ENCODE measurements around the gene USP24. TPM values are rescaled to one million over a fixed set of nuclear protein-coding genes. Genes with fewer than 3 reads are reported as not detected.
A peak's percentile ranks its signal among the peaks of the same experiment; 100 is the strongest.

The USP24 gene
- polyA plus RNA-seq, 2 donors, result 7.4 to 7.6 TPM

DNA sequence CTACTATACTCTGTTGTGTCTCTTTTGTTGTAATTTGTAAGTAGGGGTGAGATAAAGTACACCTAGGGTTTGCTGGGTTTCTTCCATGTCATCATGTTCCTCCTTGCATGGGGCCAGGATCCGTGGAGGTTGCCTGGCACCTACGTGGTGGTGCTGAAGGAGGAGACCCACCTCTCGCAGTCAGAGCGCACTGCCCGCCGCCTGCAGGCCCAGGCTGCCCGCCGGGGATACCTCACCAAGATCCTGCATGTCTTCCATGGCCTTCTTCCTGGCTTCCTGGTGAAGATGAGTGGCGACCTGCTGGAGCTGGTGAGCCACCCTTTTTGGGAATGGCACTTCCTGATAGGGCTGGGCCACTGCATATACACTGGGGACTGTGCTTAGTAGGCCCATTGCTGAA lies 171.4 kb downstream of the USP24 start:
- Histone ChIP-seq H3K4me3 (ENCODE audit: low read depth in 1 of 2, low read length in 2 of 2) (no peak overlapping the region), H3K27me3 (ENCODE audit: control insufficient read depth in 1 of 2, insufficient read depth in 2 of 2, low read length in 2 of 2) (no peaks in the 10 kb centered on the region), H3K4me1 (ENCODE audit: control insufficient read depth in 2 of 2, insufficient read depth in 2 of 2, low read length in 1 of 2) (peaks cover 2 to 10% of the 10 kb centered on the region in 2 donors), H3K36me3 (ENCODE audit: control insufficient read depth in 2 of 2, insufficient read depth in 2 of 2, low read length in 1 of 2) (peaks cover 0 to 9% of the 10 kb centered on the region in 2 donors), H3K9me3 (ENCODE audit: control insufficient read depth in 2 of 2, insufficient read depth in 1 of 2, low read depth in 1 of 2, low read length in 1 of 2) (no peaks in the 10 kb centered on the region), H3K27ac (ENCODE audit: low read depth in 2 of 2, low read length in 1 of 2) (no peak overlapping the region)
- 95 to 97% methylated on average over 9 of the region's 9 CpGs for WGBS, 2 donors

GRCh38 chr1:55043011-55043410 lies 172.2 kb downstream of the USP24 start:
- Histone ChIP-seq H3K4me3 (ENCODE audit: low read depth in 1 of 2, low read length in 2 of 2) (no peak overlapping the region), H3K27me3 (ENCODE audit: control insufficient read depth in 1 of 2, insufficient read depth in 2 of 2, low read length in 2 of 2) (no peaks in the 10 kb centered on the region), H3K9me3 (ENCODE audit: control insufficient read depth in 2 of 2, insufficient read depth in 1 of 2, low read depth in 1 of 2, low read length in 1 of 2) (no peaks in the 10 kb centered on the region), H3K27ac (ENCODE audit: low read depth in 2 of 2, low read length in 1 of 2) (no peak overlapping the region), H3K4me1 (ENCODE audit: control insufficient read depth in 2 of 2, insufficient read depth in 2 of 2, low read length in 1 of 2) (peaks cover 2 to 10% of the 10 kb centered on the region in 2 donors), H3K36me3 (ENCODE audit: control insufficient read depth in 2 of 2, insufficient read depth in 2 of 2, low read length in 1 of 2) (peaks cover 0 to 9% of the 10 kb centered on the region in 2 donors)
- WGBS, 2 donors, result 85 to 91% methylated on average over 2 of the region's 2 CpGs

GRCh38 chr1:55041613-55042012 lies 173.6 kb downstream of the USP24 start:
- Histone ChIP-seq H3K9me3 (ENCODE audit: control insufficient read depth in 2 of 2, insufficient read depth in 1 of 2, low read depth in 1 of 2, low read length in 1 of 2) (no peaks in the 10 kb centered on the region), H3K27me3 (ENCODE audit: control insufficient read depth in 1 of 2, insufficient read depth in 2 of 2, low read length in 2 of 2) (no peaks in the 10 kb centered on the region), H3K4me3 (ENCODE audit: low read depth in 1 of 2, low read length in 2 of 2) (no peak overlapping the region), H3K36me3 (ENCODE audit: control insufficient read depth in 2 of 2, insufficient read depth in 2 of 2, low read length in 1 of 2) (peaks cover 0 to 4% of the 10 kb centered on the region in 2 donors), H3K27ac (ENCODE audit: low read depth in 2 of 2, low read length in 1 of 2) (no peak overlapping the region), H3K4me1 (ENCODE audit: control insufficient read depth in 2 of 2, insufficient read depth in 2 of 2, low read length in 1 of 2) (peaks cover 2 to 10% of the 10 kb centered on the region in 2 donors)
- WGBS, 2 donors, result 64 to 88% methylated on average over 3 of the region's 3 CpGs

DNA sequence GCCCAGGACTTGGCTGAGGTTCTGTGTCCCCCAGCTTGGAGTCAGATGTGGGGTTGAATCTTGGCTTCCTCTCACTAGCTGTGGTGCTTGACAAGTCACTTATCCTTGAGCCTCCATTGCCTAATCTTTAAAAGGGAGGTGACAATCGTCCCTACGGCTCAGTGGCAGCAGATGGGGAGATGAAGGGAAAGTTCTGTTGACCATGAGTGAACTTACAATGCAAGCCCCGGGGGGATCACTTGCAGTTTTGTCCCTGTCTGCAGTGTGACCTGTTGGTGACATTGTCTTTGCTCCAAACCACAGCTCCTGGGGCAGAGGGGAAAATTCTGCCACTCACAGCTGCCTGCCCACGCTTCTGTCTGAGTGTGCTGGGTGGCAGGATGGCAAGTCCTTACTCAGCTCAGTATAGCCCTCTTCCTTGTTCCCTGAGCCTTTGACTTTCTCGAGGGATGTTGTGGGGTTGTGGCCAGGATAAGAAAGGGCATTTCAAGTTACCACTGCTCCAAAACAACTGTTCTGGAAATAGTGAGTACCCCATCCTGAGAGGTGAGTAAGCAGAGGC lies 174.2 kb downstream of the USP24 start:
- peak overlapping the region; percentile 44 to 58 for H3K4me3 ChIP-seq (ENCODE audit: low read depth in 1 of 2, low read length in 2 of 2)
- no peaks in the 10 kb centered on the region for H3K9me3 ChIP-seq (ENCODE audit: control insufficient read depth in 2 of 2, insufficient read depth in 1 of 2, low read depth in 1 of 2, low read length in 1 of 2)
- no peaks in the 10 kb centered on the region for H3K27me3 ChIP-seq (ENCODE audit: control insufficient read depth in 1 of 2, insufficient read depth in 2 of 2, low read length in 2 of 2)
- no peak overlapping the region for H3K27ac ChIP-seq (ENCODE audit: low read depth in 2 of 2, low read length in 1 of 2)
- peaks cover 2 to 10% of the 10 kb centered on the region in 2 donors for H3K4me1 ChIP-seq (ENCODE audit: control insufficient read depth in 2 of 2, insufficient read depth in 2 of 2, low read length in 1 of 2)
- peaks cover 0 to 4% of the 10 kb centered on the region in 2 donors for H3K36me3 ChIP-seq (ENCODE audit: control insufficient read depth in 2 of 2, insufficient read depth in 2 of 2, low read length in 1 of 2)
- WGBS, 2 donors, result 43 to 52% methylated on average over 5 of the region's 5 CpGs

GRCh38 chr1:55040083-55040932 lies 174.9 kb downstream of the USP24 start:
- H3K36me3 ChIP-seq (ENCODE audit: control insufficient read depth in 2 of 2, insufficient read depth in 2 of 2, low read length in 1 of 2), result peaks cover 0 to 4% of the 10 kb centered on the region in 2 donors
- no peaks in the 10 kb centered on the region for H3K27me3 ChIP-seq (ENCODE audit: control insufficient read depth in 1 of 2, insufficient read depth in 2 of 2, low read length in 2 of 2)
- peak overlapping the region; percentile 44 to 58 for H3K4me3 ChIP-seq (ENCODE audit: low read depth in 1 of 2, low read length in 2 of 2)
- H3K9me3 ChIP-seq (ENCODE audit: control insufficient read depth in 2 of 2, insufficient read depth in 1 of 2, low read depth in 1 of 2, low read length in 1 of 2), result no peaks in the 10 kb centered on the region
- H3K4me1 ChIP-seq (ENCODE audit: control insufficient read depth in 2 of 2, insufficient read depth in 2 of 2, low read length in 1 of 2), result peaks cover 2 to 10% of the 10 kb centered on the region in 2 donors
- WGBS, 2 donors, result 8 to 9% methylated on average over 49 of the region's 49 CpGs
- H3K27ac ChIP-seq (ENCODE audit: low read depth in 2 of 2, low read length in 1 of 2), result no peak overlapping the region

- H3K9me3 ChIP-seq (ENCODE audit: control insufficient read depth in 2 of 2, insufficient read depth in 1 of 2, low read depth in 1 of 2, low read length in 1 of 2), result no peaks in the 10 kb centered on the region
- H3K4me3 ChIP-seq (ENCODE audit: low read depth in 1 of 2, low read length in 2 of 2), result peak within 1 kb of the TSS; percentile 44 to 58
- H3K36me3 ChIP-seq (ENCODE audit: control insufficient read depth in 2 of 2, insufficient read depth in 2 of 2, low read length in 1 of 2), result no peaks in the 10 kb centered on the region
- H3K27ac ChIP-seq (ENCODE audit: low read depth in 2 of 2, low read length in 1 of 2), result no peak within 1 kb of the TSS
- no peaks in the 10 kb centered on the region for H3K27me3 ChIP-seq (ENCODE audit: control insufficient read depth in 1 of 2, insufficient read depth in 2 of 2, low read length in 2 of 2)
- peaks cover 2 to 10% of the 10 kb centered on the region in 2 donors for H3K4me1 ChIP-seq (ENCODE audit: control insufficient read depth in 2 of 2, insufficient read depth in 2 of 2, low read length in 1 of 2)
- WGBS, 2 donors, result 1 to 2% methylated on average over 66 to 67 of the region's 67 CpGs
Measured at GRCh38 chr1:55039342-55040082, 175.7 kb downstream of the USP24 start, which contains the start of gene PCSK9. PCSK9 (plus strand) TSS chr1:55039548; CDS start chr1:55039838, 290 bp downstream.

GRCh38 chr1:55038974-55039341 lies 176.2 kb downstream of the USP24 start:
- Histone ChIP-seq H3K27ac (ENCODE audit: low read depth in 2 of 2, low read length in 1 of 2) (no peak overlapping the region), H3K27me3 (ENCODE audit: control insufficient read depth in 1 of 2, insufficient read depth in 2 of 2, low read length in 2 of 2) (no peaks in the 10 kb centered on the region), H3K9me3 (ENCODE audit: control insufficient read depth in 2 of 2, insufficient read depth in 1 of 2, low read depth in 1 of 2, low read length in 1 of 2) (no peaks in the 10 kb centered on the region), H3K4me3 (ENCODE audit: low read depth in 1 of 2, low read length in 2 of 2) (peak overlapping the region in 1 of 2 donors; percentile 44), H3K36me3 (ENCODE audit: control insufficient read depth in 2 of 2, insufficient read depth in 2 of 2, low read length in 1 of 2) (no peaks in the 10 kb centered on the region), H3K4me1 (ENCODE audit: control insufficient read depth in 2 of 2, insufficient read depth in 2 of 2, low read length in 1 of 2) (peaks cover 2 to 10% of the 10 kb centered on the region in 2 donors)
- 34 to 38% methylated on average over 9 of the region's 9 CpGs for WGBS, 2 donors

DNA sequence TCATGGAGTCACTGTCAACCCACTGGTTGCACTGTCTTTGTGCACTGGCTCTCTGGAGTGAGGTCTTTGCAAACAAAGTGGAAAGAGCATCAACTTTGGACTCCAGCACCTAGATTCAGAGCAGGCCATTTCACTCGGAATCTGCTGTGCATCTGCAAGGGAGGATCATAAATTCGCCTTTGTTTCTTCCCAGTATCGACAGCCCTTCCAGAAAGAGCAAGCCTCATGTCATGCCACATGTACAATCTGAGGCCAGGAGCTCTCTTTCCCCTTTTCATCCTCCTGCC lies 176.7 kb downstream of the USP24 start:
- Histone ChIP-seq H3K27ac (ENCODE audit: low read depth in 2 of 2, low read length in 1 of 2) (no peak overlapping the region), H3K4me3 (ENCODE audit: low read depth in 1 of 2, low read length in 2 of 2) (no peak overlapping the region), H3K9me3 (ENCODE audit: control insufficient read depth in 2 of 2, insufficient read depth in 1 of 2, low read depth in 1 of 2, low read length in 1 of 2) (no peaks in the 10 kb centered on the region), H3K4me1 (ENCODE audit: control insufficient read depth in 2 of 2, insufficient read depth in 2 of 2, low read length in 1 of 2) (peaks cover 2 to 10% of the 10 kb centered on the region in 2 donors), H3K36me3 (ENCODE audit: control insufficient read depth in 2 of 2, insufficient read depth in 2 of 2, low read length in 1 of 2) (no peaks in the 10 kb centered on the region), H3K27me3 (ENCODE audit: control insufficient read depth in 1 of 2, insufficient read depth in 2 of 2, low read length in 2 of 2) (no peaks in the 10 kb centered on the region)
- whole genome bisulfite sequencing, 2 donors, result 87 to 90% methylated on average over 3 of the region's 3 CpGs

DNA sequence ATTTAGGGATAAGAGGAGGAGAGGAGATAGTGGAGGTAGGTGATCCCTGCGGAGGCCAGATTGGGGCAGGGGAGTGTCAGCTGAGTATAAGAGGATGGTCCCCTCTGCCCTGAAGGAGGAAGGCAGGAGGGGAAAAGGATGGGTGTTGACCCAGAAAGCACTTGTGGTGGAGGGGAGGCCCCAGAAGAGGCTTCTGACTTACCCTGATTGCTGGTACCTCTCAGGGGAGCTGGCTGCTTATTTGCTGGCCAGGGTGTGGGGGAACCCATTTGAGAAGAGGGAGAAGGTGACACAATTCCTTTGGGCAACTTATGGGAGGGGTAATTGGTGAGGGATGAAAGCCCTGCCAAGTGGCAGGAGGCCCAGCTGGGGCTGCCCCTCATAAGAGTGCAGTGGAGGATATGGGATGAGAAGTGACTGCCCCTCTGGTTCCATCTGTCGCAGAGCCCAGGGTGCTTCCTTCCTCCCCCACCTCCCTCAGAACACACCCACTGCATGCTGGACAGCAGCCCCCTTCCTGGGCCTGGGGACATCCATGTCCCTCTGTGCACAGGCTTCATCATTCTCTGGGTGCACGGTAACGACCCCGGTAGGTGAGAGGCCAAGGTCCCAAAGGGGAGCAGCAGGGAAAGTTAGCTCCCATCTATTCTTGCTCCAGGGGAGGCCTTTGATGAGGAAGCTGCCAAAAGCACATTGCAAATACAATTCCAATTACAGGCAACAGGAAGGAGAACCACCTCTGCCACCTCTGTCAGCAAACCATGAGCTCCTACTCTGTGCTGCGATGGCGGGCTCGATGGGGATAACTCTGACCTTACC lies 177.2 kb downstream of the USP24 start:
- H3K4me1 ChIP-seq (ENCODE audit: control insufficient read depth in 2 of 2, insufficient read depth in 2 of 2, low read length in 1 of 2), result peaks cover 2 to 10% of the 10 kb centered on the region in 2 donors
- H3K9me3 ChIP-seq (ENCODE audit: control insufficient read depth in 2 of 2, insufficient read depth in 1 of 2, low read depth in 1 of 2, low read length in 1 of 2), result no peaks in the 10 kb centered on the region
- H3K4me3 ChIP-seq (ENCODE audit: low read depth in 1 of 2, low read length in 2 of 2), result no peak overlapping the region
- H3K36me3 ChIP-seq (ENCODE audit: control insufficient read depth in 2 of 2, insufficient read depth in 2 of 2, low read length in 1 of 2), result no peaks in the 10 kb centered on the region
- no peaks in the 10 kb centered on the region for H3K27me3 ChIP-seq (ENCODE audit: control insufficient read depth in 1 of 2, insufficient read depth in 2 of 2, low read length in 2 of 2)
- H3K27ac ChIP-seq (ENCODE audit: low read depth in 2 of 2, low read length in 1 of 2), result no peak overlapping the region
- WGBS, 2 donors, result 79 to 88% methylated on average over 8 of the region's 8 CpGs

Data from esophagus (tissue), 2 donors.